ENCODE measurements around the gene AVPR2. TPM values are rescaled to one million over a fixed set of nuclear protein-coding genes. Genes with fewer than 3 reads are reported as not detected.

The AVPR2 gene
- total RNA-seq, 4 donors from 2014 or later = 0.19 to 1.3 (median 0.29) TPM

GRCh38 chrX:153920546-153920945, 16.1 kb downstream of the AVPR2 start:
- TF ChIP-seq CTCF (IDR thresholded peaks at IDR 0.05) (no peak), POLR2A (IDR thresholded peaks at IDR 0.05) (no peak)
- H3K27ac ChIP-seq = no peak overlapping the region
- no peak for DNase-seq
- no peaks in the 10 kb centered on the region for H3K9me3 ChIP-seq
- H3K36me3 ChIP-seq = no peaks in the 10 kb centered on the region
- peaks cover 6 to 48% (median 9%) of the 10 kb centered on the region in 3 donors for H3K4me1 ChIP-seq
- no peaks in the 10 kb centered on the region for H3K27me3 ChIP-seq
- WGBS, 2 donors = 80 to 86% methylated on average over 1 to 12 of the region's 14 CpGs
- intact Hi-C loops (cut with DNase I) = no loop called here
- no peak overlapping the region for H3K4me3 ChIP-seq

- Histone ChIP-seq H3K4me1 (peaks cover 6 to 52% (median 9%) of the 10 kb centered on the region in 3 donors), H3K27ac (no peak overlapping the region), H3K27me3 (no peaks in the 10 kb centered on the region), H3K9me3 (no peaks in the 10 kb centered on the region), H3K4me3 (peak overlapping the region in 1 of 4 donors; percentile 25), H3K36me3 (no peaks in the 10 kb centered on the region)
- no peak for TF ChIP-seq CTCF (IDR thresholded peaks at IDR 0.05)
- no peak for TF ChIP-seq POLR2A (IDR thresholded peaks at IDR 0.05)
- intact Hi-C loops (cut with DNase I) = no loop called here
- 40% methylated on average over 1 of the region's 16 CpGs; no CpG with 5 or more reads in 1 of the 2 donors for WGBS, 2 donors
- DNase-seq = no peak
Observed at GRCh38 chrX:153921070-153921469, 16.6 kb downstream of the AVPR2 start.

GRCh38 chrX:153921511-153922446, 17.3 kb downstream of the AVPR2 start:
- peaks cover 11 to 59% (median 11%) of the 10 kb centered on the region in 3 donors for H3K4me1 ChIP-seq
- intact Hi-C loops (cut with DNase I) = no loop called here
- WGBS, 2 donors = 49% methylated on average over 5 of the region's 40 CpGs; no CpG with 5 or more reads in 1 of the 2 donors
- H3K27me3 ChIP-seq = no peaks in the 10 kb centered on the region
- no peak for TF ChIP-seq POLR2A (IDR thresholded peaks at IDR 0.05)
- TF ChIP-seq CTCF (IDR thresholded peaks at IDR 0.05) = no peak
- H3K9me3 ChIP-seq = no peaks in the 10 kb centered on the region
- peak overlapping the region in 2 of 4 donors; percentile 6 to 14 for H3K27ac ChIP-seq
- H3K36me3 ChIP-seq = no peaks in the 10 kb centered on the region
- H3K4me3 ChIP-seq = peak overlapping the region in 1 of 4 donors; percentile 25
- no peak for DNase-seq

GRCh38 chrX:153922932-153923857, 18.7 kb downstream of the AVPR2 start:
- H3K9me3 ChIP-seq = no peaks in the 10 kb centered on the region
- no peaks in the 10 kb centered on the region for H3K36me3 ChIP-seq
- no peaks in the 10 kb centered on the region for H3K27me3 ChIP-seq
- H3K4me3 ChIP-seq = no peak overlapping the region
- peak overlapping the region in 2 of 4 donors; percentile 97 to 98 for H3K27ac ChIP-seq
- TF ChIP-seq POLR2A (IDR thresholded peaks at IDR 0.05) (no peak), CTCF (IDR thresholded peaks at IDR 0.05) (peak in 1 of 6 experiments; percentile 39)
- 58% methylated on average over 15 of the region's 25 CpGs; no CpG with 5 or more reads in 1 of the 2 donors for WGBS, 2 donors
- peaks cover 20 to 62% (median 22%) of the 10 kb centered on the region in 3 donors for H3K4me1 ChIP-seq
- DNase-seq = no peak
- intact Hi-C loops (cut with DNase I) = no loop called here
